ENCODE measurements around the gene GRK3. TPM values are rescaled to one million over a fixed set of nuclear protein-coding genes. Genes with fewer than 3 reads are reported as not detected.

Gene GRK3
- total RNA-seq, 1 experiment from 2014 or later: 17.0 TPM

DNA sequence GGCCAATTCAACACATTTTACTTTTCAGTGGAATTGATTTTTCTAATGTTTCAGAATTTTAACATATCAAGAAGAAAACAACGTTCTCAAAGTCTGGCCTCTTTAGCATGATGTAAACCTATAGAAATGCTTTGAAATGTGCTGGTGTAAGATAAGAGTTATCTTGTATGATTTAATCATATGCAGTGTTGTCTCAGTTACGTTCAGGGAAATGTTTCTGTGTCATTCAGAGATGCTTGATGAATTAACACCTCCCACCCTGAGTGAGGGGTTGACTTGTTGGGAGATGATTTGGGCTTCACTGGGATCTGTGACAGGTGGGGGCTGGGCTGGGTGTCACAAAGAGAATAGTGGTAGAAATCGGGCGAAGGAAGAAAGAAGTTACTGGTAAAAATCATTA is 161.8 kb downstream of the GRK3 start:
- no peak for DNase-seq (ENCODE audit: low read depth, low spot score)
- in situ Hi-C loops (cut with HindIII; ENCODE audit: low pct_unique_long_range_greater_than_20kb, low sequenced_read_pairs): no loop called here

DNA sequence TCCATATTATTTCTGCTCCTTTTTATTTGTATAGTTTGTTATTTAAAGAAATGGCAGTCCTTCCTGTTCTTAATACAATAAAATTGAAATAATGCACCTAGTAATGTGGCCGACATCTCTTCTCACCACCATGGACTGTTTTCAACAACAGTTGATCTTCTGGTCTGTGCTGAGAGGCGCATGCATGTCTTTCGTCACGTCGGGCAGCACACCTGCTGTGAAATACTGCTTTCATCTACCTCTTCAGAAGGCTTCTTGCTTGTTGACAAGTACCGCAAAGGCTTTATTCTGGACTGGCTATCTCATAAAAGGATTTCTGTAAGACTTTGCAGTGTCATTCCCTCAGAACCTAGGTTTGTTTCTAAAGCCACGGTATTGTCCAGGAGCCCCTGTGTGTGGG is 163.6 kb downstream of the GRK3 start:
- DNase-seq (ENCODE audit: low read depth, low spot score): no peak
- in situ Hi-C loops (cut with HindIII; ENCODE audit: low pct_unique_long_range_greater_than_20kb, low sequenced_read_pairs): no loop called here

DNA sequence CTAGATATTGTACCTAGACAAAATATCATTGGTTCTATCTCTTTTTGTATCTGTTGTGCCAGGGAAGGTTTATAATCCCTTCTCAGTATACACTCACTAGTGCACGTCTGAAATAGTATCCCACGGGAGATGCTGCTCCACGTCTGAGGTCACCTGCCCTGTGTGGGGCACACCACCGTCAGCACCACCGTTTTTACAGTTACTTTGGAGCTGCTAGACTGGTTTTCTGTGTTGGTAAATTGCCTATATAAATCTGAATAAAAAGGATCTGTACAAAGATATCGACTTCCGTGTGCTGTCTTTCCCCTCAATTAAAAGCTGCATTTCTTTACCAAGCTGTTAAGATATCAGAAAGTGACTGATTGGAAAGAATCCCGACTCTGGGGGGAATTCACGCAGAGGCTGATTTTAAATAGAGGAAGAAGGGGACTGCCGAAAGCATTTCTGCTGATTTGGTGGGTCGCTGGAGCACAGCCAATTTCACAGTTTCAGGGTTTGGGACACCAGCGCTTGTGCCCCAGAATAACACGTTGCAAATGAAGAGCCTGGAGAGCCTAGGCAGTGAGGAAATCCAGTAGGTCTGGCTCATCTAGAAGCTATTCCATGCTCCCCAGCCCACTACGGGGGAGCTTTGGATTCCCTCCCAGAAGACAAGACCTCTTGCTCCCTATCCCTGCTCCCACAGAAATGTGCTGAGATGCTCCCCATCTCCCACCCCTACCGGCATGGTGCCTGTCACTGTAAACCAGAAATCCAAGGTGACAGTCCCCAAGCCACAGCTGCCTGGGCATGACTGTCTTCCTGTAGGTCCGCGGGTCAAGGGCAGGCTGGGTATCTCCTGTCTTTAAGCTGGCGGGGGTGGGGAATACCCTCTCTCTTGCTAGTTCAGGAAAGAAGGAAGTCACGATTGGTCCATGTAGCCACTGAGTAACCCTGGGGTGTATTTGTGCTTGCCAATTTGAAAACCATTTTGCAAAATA is 164.8 kb downstream of the GRK3 start:
- in situ Hi-C loops (cut with HindIII; ENCODE audit: low pct_unique_long_range_greater_than_20kb, low sequenced_read_pairs): no loop called here
- DNase-seq (ENCODE audit: low read depth, low spot score): no peak

GRCh38 chr22:25735650-25736049 is 171.2 kb downstream of the GRK3 start:
- in situ Hi-C loops (cut with HindIII; ENCODE audit: low pct_unique_long_range_greater_than_20kb, low sequenced_read_pairs): no loop called here
- no peak for DNase-seq (ENCODE audit: low read depth, low spot score)

- in situ Hi-C loops (cut with HindIII; ENCODE audit: low pct_unique_long_range_greater_than_20kb, low sequenced_read_pairs): no loop called here
- DNase-seq (ENCODE audit: low read depth, low spot score): no peak
These were observed 172.0 kb downstream of the GRK3 start for GRCh38 chr22:25736378-25737011.

DNA sequence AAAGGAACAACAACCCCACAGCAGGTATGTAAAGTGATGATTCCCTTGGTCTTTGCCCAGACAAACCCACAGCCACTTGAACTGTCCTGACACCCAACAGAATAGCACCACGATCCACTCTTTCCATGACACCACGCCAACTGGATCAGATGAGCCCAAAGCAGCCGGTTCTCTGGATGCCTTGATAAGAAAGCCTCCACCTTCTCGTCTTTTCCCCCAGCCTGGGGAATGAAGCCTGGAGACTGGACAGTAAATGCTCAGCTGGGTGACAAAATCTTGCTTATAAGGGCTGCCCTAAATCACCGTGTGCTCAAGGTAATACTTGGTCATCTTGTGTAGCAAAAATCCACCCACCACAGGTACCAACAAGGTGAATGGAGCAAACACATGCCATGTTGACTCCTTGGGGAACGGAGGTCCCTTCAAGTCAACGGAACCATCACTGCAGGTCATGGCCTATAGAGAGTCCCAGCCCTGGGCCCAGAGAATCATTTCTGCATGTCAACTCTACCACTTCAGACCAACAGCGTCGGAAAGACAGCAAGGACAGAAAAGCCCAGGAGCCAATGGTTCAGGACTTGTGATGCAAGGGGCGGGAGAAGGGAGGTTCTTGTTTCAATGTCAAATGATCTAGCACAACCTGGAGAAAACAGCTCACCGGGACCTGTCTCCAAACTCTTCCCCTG is 175.3 kb downstream of the GRK3 start:
- DNase-seq (ENCODE audit: low read depth, low spot score): no peak
- in situ Hi-C loops (cut with HindIII; ENCODE audit: low pct_unique_long_range_greater_than_20kb, low sequenced_read_pairs): no loop called here

DNA sequence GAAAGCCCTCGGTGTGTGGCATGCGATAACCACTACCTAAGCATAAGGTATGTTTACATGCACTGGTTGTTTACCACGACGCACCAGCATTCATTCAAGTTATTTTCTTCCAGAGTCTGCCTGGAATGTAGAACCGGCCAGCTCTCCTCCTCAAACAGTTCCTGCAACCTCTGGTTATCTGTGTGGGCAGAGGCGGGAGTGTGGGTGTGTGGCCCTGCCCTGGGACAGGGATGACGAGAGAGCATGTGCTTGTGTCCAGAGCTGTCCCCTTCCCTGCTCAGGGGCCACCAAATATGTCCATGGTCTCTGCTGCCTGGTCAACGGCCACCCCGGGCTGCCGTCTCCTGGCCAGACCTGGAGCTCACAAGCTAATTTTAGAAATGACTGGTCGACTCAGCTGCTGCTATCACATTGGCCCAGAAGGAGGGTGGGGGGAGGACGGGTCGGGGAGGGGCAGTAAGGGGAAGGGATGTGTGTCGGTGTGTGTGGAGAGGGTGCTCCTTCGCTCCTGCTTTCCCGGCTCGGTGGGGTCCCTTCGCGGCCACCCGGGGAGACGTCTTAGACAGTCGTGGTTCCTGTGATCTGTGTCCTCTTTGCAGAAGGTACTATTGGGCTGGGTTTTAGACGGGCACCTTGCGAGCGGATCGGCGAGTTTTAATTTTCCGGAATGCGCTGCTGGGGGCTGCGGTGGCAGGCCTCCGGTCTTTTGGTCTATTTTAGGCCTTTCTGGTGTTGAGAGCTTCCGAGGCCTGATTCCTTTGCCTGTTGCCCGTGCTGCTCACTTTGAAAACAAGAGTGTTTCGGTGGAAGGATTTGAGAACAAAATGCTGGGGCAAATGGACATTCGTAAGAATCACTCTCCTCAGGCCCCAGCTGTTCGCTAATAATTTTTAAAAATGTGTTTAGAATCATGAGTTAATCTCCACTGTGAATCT is 177.5 kb downstream of the GRK3 start, which contains the start of gene MYO18B:
Gene MYO18B, plus strand, starts transcription at position 497 of the 935 bp plus-strand sequence. CDS start 18,905 bp downstream, outside the sequence.
- in situ Hi-C loops (cut with HindIII; ENCODE audit: low pct_unique_long_range_greater_than_20kb, low sequenced_read_pairs): no loop called here
- no peak for DNase-seq (ENCODE audit: low read depth, low spot score)

DNA sequence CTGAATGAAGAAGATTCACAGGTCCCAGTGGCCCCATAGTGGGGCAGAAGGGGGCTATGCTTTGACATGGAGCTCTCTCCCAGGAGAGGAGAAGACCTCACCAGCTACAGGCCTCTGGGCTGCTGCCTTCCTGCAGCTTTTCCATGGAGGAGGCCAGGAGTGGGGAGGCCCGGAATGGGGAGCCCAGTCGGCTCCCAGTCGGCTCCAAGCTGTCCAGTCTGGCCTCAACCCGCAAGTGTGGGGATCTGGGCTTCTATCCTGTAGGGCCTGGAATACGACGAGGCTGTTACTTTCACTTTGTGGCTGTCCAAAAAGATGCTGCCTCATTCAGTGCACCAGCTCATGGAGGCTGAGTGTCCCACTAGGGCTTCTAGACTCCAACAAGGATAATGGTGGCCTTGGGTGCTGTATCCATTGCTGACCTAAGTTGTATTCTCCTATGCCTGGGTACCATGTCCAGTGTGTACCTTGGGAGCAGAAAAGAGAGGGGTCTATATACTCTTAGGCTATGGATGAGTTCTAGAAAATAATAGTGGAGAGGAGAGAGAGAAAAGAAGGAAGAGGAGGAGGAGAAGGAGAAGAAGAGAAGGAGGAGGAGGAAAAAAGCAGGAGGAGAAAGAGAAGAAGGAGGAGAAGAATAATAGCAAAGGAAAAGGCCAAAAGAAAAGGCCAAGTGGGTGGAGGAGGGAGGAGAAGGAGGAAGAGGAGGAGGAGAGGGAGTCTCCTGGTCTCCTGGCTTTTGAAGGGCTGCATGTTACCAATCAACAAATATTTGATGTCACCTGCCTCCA is 178.6 kb downstream of the GRK3 start:
- no peak for DNase-seq (ENCODE audit: low read depth, low spot score)
- in situ Hi-C loops (cut with HindIII; ENCODE audit: low pct_unique_long_range_greater_than_20kb, low sequenced_read_pairs): no loop called here

DNA sequence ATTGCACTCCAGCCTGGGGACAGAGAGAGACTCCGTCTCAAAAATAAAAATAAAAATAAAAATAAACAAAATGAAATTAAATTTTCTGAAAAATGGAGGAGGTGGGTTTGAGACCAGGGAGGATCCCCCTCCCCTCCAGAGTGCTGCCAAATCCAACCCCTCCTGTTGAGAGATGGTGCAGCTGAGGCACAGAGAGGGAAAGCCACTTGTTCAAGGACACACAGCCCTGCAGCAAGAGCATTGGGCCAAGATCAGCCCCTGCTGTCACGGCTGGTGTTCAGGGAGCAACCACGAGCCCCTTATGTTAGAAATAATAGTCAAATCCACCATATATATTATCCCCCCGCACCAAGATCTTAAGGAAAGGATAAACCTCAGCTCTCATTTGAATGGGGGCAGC is 180.2 kb downstream of the GRK3 start:
- in situ Hi-C loops (cut with HindIII; ENCODE audit: low pct_unique_long_range_greater_than_20kb, low sequenced_read_pairs): no loop called here
- no peak for DNase-seq (ENCODE audit: low read depth, low spot score)

- in situ Hi-C loops (cut with HindIII; ENCODE audit: low pct_unique_long_range_greater_than_20kb, low sequenced_read_pairs): no loop called here
- DNase-seq (ENCODE audit: low read depth, low spot score): no peak
These were observed 181.0 kb downstream of the GRK3 start for GRCh38 chr22:25745341-25746011.

DNA sequence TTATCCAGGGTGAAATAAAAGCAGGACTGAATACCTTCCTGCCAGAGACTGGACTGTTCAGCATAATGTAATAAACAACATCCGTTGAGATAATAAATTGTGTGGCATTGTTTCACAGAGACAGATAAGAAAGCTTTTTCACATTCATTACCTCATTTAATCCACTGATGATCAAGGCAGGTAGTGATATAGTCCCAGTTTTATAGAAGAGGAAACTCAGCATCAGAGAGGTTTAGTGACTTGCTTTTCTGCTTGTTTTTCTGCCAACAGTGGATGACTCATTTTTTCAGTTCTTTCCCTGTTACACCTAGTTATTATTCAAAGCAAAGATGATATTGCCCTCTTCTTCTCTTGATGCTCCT is 181.5 kb downstream of the GRK3 start:
- in situ Hi-C loops (cut with HindIII; ENCODE audit: low pct_unique_long_range_greater_than_20kb, low sequenced_read_pairs): no loop called here
- no peak for DNase-seq (ENCODE audit: low read depth, low spot score)

DNA sequence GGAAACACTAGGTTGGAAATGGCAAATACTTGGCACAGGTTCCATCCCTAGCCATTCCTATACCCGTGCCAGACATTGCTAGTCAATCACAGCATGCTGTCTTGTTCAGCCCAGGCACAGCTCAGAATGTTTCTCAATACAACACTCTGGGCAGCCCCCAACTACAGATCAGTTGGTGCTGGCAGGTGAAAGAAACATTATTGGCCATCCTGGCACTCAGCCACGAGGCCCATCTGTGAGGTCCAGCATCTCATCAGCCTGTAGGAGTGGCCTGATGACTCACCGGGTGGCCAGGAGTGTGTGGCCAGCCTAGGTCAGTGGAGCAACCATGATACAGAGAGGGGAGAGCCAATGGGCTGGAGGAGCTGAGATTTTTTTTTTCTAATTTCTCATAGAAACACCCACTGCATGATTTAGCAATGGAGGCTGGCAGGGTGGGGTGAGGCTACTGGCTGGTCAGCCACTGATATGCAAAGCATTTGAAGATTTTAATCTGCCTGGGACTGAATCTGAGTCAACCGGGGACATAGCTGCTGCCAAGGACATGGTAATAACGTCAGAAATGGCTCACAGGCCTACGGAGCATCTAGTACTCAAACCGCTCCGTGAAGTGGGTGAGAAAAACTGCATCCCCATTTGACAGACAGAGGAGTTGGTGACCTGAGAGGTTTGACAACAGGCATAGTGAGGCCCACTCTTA is 182.9 kb downstream of the GRK3 start:
- in situ Hi-C loops (cut with HindIII; ENCODE audit: low pct_unique_long_range_greater_than_20kb, low sequenced_read_pairs): no loop called here
- DNase-seq (ENCODE audit: low read depth, low spot score): no peak

- in situ Hi-C loops (cut with HindIII; ENCODE audit: low pct_unique_long_range_greater_than_20kb, low sequenced_read_pairs): no loop called here
- no peak for DNase-seq (ENCODE audit: low read depth, low spot score)
These were observed 183.7 kb downstream of the GRK3 start for GRCh38 chr22:25748140-25748539.

DNA sequence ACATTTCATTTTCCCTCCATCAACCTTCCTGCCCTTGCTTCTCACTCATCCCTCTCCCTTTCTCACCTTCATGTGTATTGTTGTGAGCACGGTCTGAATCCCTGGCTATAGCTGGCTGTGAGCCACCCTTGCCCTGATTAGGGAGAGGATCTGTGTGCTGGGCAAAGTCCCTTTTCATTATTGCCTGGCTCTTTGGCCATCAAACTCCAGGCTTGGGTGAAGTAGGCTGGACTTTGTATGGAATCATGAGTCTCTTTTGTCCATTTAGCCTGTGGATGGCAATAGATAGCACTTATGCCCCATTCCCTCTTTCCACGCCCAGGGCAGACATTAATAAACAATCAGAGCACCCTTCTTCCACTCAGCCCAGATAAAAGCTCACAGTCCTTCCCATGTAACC is 184.2 kb downstream of the GRK3 start:
- in situ Hi-C loops (cut with HindIII; ENCODE audit: low pct_unique_long_range_greater_than_20kb, low sequenced_read_pairs): no loop called here
- no peak for DNase-seq (ENCODE audit: low read depth, low spot score)

DNA sequence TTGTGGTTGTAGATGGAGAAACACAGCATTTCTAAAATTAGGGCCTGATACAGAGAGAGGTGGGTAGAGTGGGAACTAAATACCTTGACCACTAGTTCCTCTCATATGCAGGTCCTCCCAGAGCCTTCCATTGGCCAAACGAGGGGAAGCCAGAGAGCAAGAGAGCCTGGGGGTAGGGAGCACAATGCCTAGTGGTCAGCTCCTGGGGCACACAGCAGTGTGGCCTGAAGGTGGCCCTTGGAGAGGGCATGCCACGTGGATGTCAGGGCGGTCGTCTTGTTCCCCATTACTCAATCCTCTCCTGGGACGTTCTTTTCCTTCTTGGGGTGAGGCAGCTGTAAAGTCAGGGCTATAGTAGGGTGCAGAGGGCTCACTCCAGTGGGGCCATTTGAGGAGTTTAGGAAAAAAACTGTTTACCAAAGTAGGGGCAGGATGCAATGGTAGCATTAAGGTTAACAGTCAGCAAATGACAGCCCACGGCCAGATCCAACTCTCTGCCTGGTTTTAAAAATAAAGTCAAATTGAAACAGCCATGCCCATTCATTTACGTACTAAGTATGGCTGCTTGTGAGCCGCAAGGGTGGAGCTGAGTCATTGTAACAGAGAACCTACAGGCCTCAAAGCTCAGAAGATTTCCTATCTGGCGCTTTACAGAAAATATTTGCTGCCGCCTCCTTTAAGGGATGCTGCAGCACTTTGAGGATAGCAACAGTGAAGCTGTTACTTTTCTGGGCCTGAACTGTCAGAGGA is 185.1 kb downstream of the GRK3 start:
- in situ Hi-C loops (cut with HindIII; ENCODE audit: low pct_unique_long_range_greater_than_20kb, low sequenced_read_pairs): no loop called here
- DNase-seq (ENCODE audit: low read depth, low spot score): no peak

Measured in SK-MEL-5 (cell line).